HepG2 (cell line): Measurements from ENCODE around the gene ZNF697. TPM values are rescaled to one million over a fixed set of nuclear protein-coding genes. Genes with fewer than 3 reads are reported as not detected.

Experiments used
- EP300 ChIP-seq, 3 experiments: sonication (generic) in 1 of 3; formaldehyde crosslinking in 1 of 3; IDR thresholded peaks; 2 replicates each; pipeline versions ENCODE4 v1.5.1 to v1.6.1; 2011 to 2020; ENCODE audit warnings: low read depth in 2 of 3, low read length in 2 of 3, borderline replicate concordance in 1 of 3, improper control_type of control experiment in 1 of 3, mild to moderate bottlenecking in 1 of 3, missing genetic modification reagents in 1 of 3, moderate library complexity in 1 of 3
- RXRA ChIP-seq: sonication (generic); formaldehyde crosslinking; IDR thresholded peaks from 2 replicates; pipeline ENCODE4 v1.5.1; 2020; ENCODE audit warnings: missing genetic modification reagents
- SETDB1 ChIP-seq: sonication (generic); formaldehyde crosslinking; IDR thresholded peaks from 2 replicates; pipeline ENCODE4 v1.5.1; 2020; ENCODE audit warnings: missing genetic modification reagents, mild to moderate bottlenecking, borderline replicate concordance
- ZNF576 ChIP-seq: sonication (generic); formaldehyde crosslinking; IDR thresholded peaks from 2 replicates; pipeline ENCODE4 v1.4.0; 2020; ENCODE audit warnings: mild to moderate bottlenecking, missing genetic modification reagents
- ZNF878 ChIP-seq: sonication (generic); formaldehyde crosslinking; IDR thresholded peaks from 2 replicates; pipeline ENCODE4 v1.8.1; 2023; ENCODE audit warnings: mild to moderate bottlenecking, missing genetic modification reagents, moderate library complexity
- ZSCAN12 ChIP-seq: sonication (generic); formaldehyde crosslinking; IDR thresholded peaks from 2 replicates; pipeline ENCODE4 v1.9.0; 2021; ENCODE audit warnings: mild to moderate bottlenecking, missing genetic modification reagents
- ZSCAN20 ChIP-seq: sonication (generic); formaldehyde crosslinking; IDR thresholded peaks from 2 replicates; pipeline ENCODE4 v1.4.0; 2020; ENCODE audit warnings: missing genetic modification reagents, mild to moderate bottlenecking, borderline replicate concordance
- polyA plus RNA-seq, 8 experiments: library from polyadenylated mRNA; depleted of rRNA in 3 of 8; stranded (reverse) in 7 of 8; unstranded in 1 of 8; fragments of >200 nt; fragmentation: Illumina TruSeq in 4 of 8; extraction: Trizol in 4 of 8; gene quantifications; 2 replicates each; pipeline versions ENCODE4 v1.2.1 to v1.2.3, GENCODE V29; 2011 to 2016; ENCODE audit warnings: low read depth in 4 of 8, missing spikeins in 1 of 8, mixed read lengths in 1 of 8; ENCODE audit not compliant: insufficient read depth in 1 of 8
- total RNA-seq, 5 experiments: library from RNA; depleted of rRNA; stranded (reverse); fragments of >200 nt; fragmentation: Illumina TruSeq; extraction: Trizol; gene quantifications; 2 replicates each; pipeline ENCODE4 v1.2.3, GENCODE V29; 2016; ENCODE audit warnings: low read depth in 1 of 5
- TF ChIP-seq, protein P1 (sequence below), 2 experiments: fragments of 450-650 bp in 1 of 2; sonication (generic) in 1 of 2; formaldehyde crosslinking in 1 of 2; IDR thresholded peaks; 2 replicates each; pipeline versions ENCODE4 v1.6.1 to v1.8.0; 2016 to 2022; ENCODE audit warnings: antibody characterized with exemption in 1 of 2, mild to moderate bottlenecking in 1 of 2, missing genetic modification reagents in 1 of 2
- TF ChIP-seq, protein P2 (sequence below): sonication (generic); formaldehyde crosslinking; IDR thresholded peaks from 2 replicates; pipeline ENCODE4 v1.4.0; 2020; ENCODE audit warnings: missing genetic modification reagents, borderline replicate concordance

Gene ZNF697
- total and polyA plus RNA-seq, 2 of the 13 experiments (the other 11 are each of a cell fraction or from before 2014, with no cell fraction given) = 2.3 to 7.1 TPM

DNA sequence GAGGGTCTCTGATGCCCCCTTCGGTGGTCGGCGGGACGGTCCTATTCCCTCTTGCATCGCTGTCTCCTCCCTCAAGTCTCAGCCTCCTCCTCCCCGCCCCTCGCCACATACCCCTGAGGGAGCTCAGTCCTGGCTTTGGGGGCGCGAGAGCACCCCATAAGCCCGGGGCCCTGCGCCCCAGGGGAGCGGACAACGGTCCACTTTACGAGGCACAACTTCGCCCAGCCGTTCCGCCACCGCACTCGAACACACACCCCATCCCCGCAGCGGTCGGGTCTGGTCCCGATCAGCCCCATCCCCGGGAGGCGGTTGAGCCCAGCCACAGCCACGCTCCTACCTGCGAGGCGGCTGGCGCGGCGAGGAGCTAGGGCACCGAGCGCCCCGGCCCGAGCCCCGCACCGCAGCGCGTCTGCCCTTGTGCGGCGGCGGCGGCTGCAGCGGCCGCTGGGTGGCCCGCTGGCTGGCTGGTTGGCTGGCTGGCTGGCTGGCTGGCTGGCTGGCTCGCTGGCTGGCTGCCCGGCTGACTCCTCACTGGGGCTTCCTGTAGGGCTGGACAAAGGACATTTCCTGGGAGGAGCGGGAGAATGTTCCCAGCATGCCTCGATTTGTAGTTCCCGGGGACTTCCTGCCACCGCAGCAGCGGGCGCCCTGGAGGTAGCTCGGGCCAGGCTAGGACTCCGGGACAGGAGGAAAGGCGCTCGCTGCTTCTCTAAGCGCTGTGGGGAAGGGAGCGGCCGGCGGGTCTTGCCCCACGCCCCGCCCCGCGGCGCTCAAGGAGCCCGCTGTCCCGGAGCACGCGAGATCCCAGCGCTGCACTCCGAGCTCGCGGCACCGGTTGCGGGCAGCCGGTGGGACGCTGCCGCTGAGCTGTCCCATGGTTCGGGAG lies at the start of gene ZNF697 (continued):
- TF ChIP-seq, protein P1, sequence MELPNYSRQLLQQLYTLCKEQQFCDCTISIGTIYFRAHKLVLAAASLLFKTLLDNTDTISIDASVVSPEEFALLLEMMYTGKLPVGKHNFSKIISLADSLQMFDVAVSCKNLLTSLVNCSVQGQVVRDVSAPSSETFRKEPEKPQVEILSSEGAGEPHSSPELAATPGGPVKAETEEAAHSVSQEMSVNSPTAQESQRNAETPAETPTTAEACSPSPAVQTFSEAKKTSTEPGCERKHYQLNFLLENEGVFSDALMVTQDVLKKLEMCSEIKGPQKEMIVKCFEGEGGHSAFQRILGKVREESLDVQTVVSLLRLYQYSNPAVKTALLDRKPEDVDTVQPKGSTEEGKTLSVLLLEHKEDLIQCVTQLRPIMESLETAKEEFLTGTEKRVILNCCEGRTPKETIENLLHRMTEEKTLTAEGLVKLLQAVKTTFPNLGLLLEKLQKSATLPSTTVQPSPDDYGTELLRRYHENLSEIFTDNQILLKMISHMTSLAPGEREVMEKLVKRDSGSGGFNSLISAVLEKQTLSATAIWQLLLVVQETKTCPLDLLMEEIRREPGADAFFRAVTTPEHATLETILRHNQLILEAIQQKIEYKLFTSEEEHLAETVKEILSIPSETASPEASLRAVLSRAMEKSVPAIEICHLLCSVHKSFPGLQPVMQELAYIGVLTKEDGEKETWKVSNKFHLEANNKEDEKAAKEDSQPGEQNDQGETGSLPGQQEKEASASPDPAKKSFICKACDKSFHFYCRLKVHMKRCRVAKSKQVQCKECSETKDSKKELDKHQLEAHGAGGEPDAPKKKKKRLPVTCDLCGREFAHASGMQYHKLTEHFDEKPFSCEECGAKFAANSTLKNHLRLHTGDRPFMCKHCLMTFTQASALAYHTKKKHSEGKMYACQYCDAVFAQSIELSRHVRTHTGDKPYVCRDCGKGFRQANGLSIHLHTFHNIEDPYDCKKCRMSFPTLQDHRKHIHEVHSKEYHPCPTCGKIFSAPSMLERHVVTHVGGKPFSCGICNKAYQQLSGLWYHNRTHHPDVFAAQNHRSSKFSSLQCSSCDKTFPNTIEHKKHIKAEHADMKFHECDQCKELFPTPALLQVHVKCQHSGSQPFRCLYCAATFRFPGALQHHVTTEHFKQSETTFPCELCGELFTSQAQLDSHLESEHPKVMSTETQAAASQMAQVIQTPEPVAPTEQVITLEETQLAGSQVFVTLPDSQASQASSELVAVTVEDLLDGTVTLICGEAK (IDR thresholded peaks at IDR 0.05) = no peak
- TF ChIP-seq, protein P1 (CRISPR knock-in tag; IDR thresholded peaks at IDR 0.05) = no peak
- TF ChIP-seq EP300 (IDR thresholded peaks at IDR 0.05; ENCODE audit: low read depth in 2 of 2, low read length in 2 of 2) (no peak), EP300 (CRISPR knock-in tag; IDR thresholded peaks at IDR 0.05; ENCODE audit: borderline replicate concordance) (no peak), ZNF878 (no peak), RXRA (no peak), ZSCAN12 (CRISPR knock-in tag) (0 out of 2 replicates have a peak, but pooled peaks have one; percentile 37), ZSCAN20 (CRISPR knock-in tag) (0 out of 2 replicates have a peak, but pooled peaks have one; percentile 70), ZNF576 (CRISPR knock-in tag) (no peak), SETDB1 (CRISPR knock-in tag) (no peak)
- TF ChIP-seq, protein P2, sequence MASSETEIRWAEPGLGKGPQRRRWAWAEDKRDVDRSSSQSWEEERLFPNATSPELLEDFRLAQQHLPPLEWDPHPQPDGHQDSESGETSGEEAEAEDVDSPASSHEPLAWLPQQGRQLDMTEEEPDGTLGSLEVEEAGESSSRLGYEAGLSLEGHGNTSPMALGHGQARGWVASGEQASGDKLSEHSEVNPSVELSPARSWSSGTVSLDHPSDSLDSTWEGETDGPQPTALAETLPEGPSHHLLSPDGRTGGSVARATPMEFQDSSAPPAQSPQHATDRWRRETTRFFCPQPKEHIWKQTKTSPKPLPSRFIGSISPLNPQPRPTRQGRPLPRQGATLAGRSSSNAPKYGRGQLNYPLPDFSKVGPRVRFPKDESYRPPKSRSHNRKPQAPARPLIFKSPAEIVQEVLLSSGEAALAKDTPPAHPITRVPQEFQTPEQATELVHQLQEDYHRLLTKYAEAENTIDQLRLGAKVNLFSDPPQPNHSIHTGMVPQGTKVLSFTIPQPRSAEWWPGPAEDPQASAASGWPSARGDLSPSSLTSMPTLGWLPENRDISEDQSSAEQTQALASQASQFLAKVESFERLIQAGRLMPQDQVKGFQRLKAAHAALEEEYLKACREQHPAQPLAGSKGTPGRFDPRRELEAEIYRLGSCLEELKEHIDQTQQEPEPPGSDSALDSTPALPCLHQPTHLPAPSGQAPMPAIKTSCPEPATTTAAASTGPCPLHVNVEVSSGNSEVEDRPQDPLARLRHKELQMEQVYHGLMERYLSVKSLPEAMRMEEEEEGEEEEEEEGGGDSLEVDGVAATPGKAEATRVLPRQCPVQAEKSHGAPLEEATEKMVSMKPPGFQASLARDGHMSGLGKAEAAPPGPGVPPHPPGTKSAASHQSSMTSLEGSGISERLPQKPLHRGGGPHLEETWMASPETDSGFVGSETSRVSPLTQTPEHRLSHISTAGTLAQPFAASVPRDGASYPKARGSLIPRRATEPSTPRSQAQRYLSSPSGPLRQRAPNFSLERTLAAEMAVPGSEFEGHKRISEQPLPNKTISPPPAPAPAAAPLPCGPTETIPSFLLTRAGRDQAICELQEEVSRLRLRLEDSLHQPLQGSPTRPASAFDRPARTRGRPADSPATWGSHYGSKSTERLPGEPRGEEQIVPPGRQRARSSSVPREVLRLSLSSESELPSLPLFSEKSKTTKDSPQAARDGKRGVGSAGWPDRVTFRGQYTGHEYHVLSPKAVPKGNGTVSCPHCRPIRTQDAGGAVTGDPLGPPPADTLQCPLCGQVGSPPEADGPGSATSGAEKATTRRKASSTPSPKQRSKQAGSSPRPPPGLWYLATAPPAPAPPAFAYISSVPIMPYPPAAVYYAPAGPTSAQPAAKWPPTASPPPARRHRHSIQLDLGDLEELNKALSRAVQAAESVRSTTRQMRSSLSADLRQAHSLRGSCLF (CRISPR knock-in tag) = no peak
